Kidney epithelial cell (primary cell): ENCODE measurements around the gene RAE1. TPM values are rescaled to one million over a fixed set of nuclear protein-coding genes. Genes with fewer than 3 reads are reported as not detected.

Source experiments
- DNase-seq: peaks from one replicate; pipeline ENCODE4 v3.0.0-alpha.2; 2010; ENCODE audit warnings: low read depth
- H3K27me3 ChIP-seq: 2 replicates; pipeline ENCODE4 v1.6.0; 2011; ENCODE audit warnings: low read length; ENCODE audit not compliant: control insufficient read depth, insufficient read depth
- H3K36me3 ChIP-seq: 2 replicates; pipeline ENCODE4 v1.5.1; 2011; ENCODE audit warnings: low read length; ENCODE audit not compliant: control insufficient read depth, insufficient read depth
- H3K4me3 ChIP-seq: 2 replicates; pipeline ENCODE4 v1.5.1; 2011; ENCODE audit warnings: low read depth, mild to moderate bottlenecking, control low read depth, low read length
- total RNA-seq: library from RNA; depleted of rRNA; stranded (reverse); fragments of >200 nt; gene quantifications from 2 replicates; pipeline ENCODE4 v1.2.3, GENCODE V29; 2015
- TF ChIP-seq, protein P1 (sequence below): IDR thresholded peaks from 2 replicates; pipeline ENCODE4 v1.5.1; 2011; ENCODE audit warnings: mild to moderate bottlenecking, moderate library complexity, low read length, control low read depth, inconsistent platforms; ENCODE audit not compliant: insufficient read depth, poor library complexity, severe bottlenecking

Gene RAE1
- total RNA-seq, 1 donor from 2014 or later, result 42.9 TPM

DNA sequence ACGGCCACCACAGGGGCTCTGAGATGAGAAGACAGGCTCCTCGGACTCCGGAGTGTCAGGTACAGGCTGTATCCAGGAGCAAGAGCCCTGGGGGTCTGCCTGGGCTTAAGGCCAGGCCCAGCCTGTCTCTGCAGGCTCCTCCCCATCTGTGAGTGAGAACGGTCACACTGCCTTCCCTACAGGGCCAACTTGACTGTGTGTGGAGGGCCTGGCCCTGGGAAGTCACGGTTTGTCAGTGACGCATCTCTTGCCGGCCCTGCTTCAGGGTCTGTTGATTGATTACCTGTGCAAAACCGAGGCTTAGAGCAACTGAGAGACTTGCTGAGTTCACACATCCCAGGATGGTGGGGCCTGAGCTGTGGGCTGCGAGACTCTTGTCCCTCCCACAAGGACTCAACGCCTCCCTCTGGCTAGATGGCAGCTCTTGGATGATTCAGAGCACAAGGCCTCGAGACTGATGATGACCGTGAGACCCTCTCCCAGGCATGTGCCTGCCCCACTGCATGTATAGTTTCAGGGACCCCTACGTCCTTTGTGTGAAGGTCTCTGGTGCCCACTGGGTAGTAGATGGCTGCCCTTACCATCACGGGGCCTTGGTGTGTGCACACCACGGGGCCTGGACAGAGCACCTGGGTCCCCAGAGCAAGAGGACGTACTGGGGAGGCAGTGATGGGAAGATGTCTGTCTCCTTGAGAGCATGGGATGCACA, 46.1 kb downstream of the RAE1 start:
- no peak for DNase-seq
- Histone ChIP-seq H3K4me3 (no peak overlapping the region), H3K27me3 (no peaks in the 10 kb centered on the region), H3K36me3 (no peaks in the 10 kb centered on the region)
- TF ChIP-seq, protein P1, sequence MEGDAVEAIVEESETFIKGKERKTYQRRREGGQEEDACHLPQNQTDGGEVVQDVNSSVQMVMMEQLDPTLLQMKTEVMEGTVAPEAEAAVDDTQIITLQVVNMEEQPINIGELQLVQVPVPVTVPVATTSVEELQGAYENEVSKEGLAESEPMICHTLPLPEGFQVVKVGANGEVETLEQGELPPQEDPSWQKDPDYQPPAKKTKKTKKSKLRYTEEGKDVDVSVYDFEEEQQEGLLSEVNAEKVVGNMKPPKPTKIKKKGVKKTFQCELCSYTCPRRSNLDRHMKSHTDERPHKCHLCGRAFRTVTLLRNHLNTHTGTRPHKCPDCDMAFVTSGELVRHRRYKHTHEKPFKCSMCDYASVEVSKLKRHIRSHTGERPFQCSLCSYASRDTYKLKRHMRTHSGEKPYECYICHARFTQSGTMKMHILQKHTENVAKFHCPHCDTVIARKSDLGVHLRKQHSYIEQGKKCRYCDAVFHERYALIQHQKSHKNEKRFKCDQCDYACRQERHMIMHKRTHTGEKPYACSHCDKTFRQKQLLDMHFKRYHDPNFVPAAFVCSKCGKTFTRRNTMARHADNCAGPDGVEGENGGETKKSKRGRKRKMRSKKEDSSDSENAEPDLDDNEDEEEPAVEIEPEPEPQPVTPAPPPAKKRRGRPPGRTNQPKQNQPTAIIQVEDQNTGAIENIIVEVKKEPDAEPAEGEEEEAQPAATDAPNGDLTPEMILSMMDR, result no peak

DNA sequence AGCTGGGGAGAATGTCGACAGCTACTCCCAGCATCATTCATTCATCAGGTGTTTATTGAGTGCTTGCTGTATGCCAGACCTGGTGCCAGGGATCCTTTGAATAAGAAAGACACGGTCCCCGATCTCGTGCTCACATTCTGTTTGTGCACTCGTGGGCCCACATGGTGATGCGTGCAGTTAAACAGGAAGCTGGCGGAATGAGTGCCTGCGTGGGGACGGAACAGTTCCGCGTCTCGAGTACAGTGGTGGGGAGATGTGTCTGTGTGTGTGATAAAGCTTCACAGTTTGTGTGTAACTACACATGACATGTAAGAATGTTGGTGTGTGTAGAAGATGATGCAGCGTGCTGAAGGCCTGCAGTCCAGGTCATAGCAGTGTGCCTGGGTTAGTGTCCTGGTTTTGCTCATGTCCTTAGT, 46.6 kb downstream of the RAE1 start:
- Histone ChIP-seq H3K36me3 (no peaks in the 10 kb centered on the region), H3K4me3 (no peak overlapping the region), H3K27me3 (no peaks in the 10 kb centered on the region)
- TF ChIP-seq, protein P1, result no peak
- DNase-seq, result no peak

GRCh38 chr20:57398231-57398821, 47.3 kb downstream of the RAE1 start:
- TF ChIP-seq, protein P1, result no peak
- Histone ChIP-seq H3K4me3 (no peak overlapping the region), H3K27me3 (no peaks in the 10 kb centered on the region), H3K36me3 (peaks cover 1% of the 10 kb centered on the region)
- no peak for DNase-seq

DNA sequence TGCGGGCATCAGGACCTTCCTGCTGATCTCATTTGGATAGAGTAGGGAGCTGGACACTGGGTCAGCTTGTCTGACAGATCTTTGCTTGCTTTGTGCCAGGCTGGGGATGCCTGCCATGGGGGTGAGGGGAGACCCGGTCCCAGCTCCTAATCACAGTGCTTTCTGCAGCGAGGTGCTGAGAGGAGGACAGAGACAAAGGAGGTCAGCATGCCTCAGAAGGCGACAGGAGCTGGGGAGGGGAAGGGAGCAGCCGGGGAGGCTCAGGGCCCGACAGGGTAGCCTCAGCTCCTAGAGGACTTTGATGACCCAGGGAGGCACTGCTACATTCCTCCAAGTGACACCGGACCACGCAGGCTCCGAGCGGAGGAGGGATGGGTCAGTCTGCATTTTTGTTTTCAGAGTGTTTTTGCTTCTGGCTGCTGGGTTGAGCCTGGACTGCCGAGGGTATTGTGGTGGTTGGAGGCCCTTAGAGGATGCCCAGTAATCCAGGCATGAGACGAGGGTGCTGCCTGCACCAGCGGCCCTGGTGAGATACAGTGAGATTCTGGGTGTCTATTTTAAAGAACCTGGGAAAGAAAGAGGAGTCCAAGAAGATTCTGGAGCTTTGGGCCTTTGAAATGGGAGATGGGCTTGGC, 48.0 kb downstream of the RAE1 start:
- no peaks in the 10 kb centered on the region for H3K27me3 ChIP-seq
- TF ChIP-seq, protein P1, result no peak
- DNase-seq, result no peak
- H3K36me3 ChIP-seq, result peaks cover 1% of the 10 kb centered on the region
- H3K4me3 ChIP-seq, result no peak overlapping the region

DNA sequence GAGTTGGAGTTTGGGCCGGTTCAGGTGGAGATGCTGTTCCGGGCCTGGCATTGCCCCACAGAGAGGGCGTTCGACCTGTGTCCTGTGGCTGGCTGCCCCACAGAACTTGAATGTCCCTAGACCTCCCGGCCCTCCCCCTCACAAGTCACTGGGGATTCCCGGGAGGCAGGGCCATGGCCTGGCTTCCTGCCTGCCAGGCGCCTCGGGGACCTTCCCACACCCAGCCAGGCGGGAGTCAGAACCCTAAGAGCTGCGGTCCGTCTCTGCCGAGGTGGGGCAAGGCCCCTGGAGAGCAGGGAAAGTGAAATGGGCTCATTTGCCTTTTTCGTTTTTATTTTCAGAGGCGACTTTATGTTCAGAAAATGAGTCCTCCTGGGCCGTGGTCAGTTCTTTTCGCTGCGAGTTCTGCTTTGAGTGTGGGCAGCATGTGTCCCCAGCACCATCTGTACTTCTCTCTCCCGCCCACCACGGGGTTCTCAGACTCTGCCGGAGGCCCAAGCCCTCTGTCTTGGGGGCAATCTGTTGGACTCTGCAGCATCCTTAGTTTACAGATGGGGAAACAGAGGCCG, 48.6 kb downstream of the RAE1 start:
- TF ChIP-seq, protein P1, result no peak
- no peak overlapping the region for H3K4me3 ChIP-seq
- H3K36me3 ChIP-seq, result peaks cover 1% of the 10 kb centered on the region
- H3K27me3 ChIP-seq, result no peaks in the 10 kb centered on the region
- DNase-seq, result no peak
